ENCODE data around the gene SLC6A12.

Gene SLC6A12

DNA sequence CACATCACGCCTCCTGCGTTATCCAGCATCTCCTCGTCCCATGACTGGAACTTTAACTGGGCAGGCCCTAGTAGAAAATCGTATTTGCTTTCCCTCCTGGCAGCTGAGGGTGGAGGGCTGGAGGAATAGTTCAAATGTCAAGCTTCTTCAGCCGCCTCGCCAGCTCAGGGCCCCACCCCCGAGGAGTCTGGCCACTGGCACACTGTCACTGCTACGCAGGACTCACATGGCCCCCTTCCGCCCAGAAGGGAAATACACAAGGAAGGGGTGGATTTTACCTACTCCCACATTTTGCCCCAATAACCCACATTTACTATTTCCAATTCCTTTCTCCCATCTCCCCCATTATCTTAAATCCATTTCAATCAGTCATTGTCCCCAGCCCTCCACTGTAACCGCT lies 40.1 kb upstream of the SLC6A12 start:
- TF ChIP-seq, protein P1, sequence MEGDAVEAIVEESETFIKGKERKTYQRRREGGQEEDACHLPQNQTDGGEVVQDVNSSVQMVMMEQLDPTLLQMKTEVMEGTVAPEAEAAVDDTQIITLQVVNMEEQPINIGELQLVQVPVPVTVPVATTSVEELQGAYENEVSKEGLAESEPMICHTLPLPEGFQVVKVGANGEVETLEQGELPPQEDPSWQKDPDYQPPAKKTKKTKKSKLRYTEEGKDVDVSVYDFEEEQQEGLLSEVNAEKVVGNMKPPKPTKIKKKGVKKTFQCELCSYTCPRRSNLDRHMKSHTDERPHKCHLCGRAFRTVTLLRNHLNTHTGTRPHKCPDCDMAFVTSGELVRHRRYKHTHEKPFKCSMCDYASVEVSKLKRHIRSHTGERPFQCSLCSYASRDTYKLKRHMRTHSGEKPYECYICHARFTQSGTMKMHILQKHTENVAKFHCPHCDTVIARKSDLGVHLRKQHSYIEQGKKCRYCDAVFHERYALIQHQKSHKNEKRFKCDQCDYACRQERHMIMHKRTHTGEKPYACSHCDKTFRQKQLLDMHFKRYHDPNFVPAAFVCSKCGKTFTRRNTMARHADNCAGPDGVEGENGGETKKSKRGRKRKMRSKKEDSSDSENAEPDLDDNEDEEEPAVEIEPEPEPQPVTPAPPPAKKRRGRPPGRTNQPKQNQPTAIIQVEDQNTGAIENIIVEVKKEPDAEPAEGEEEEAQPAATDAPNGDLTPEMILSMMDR (conservative IDR thresholded peaks at IDR 0.05; ENCODE audit: low read depth, low read length): no peak
- Histone ChIP-seq H3K36me3 (ENCODE audit: insufficient read depth) (no peaks in the 10 kb centered on the region), H3K27me3 (ENCODE audit: insufficient read depth, low read depth) (no peaks in the 10 kb centered on the region), H3K4me3 (IDR thresholded peaks at IDR 0.05; ENCODE audit: insufficient read depth, low read depth, low read length) (no peak overlapping the region), H3K9ac (no peak overlapping the region), H3K4me1 (ENCODE audit: low read depth, poor library complexity, severe bottlenecking) (no peaks in the 10 kb centered on the region), H3K79me2 (ENCODE audit: insufficient read depth, low read depth) (no peaks in the 10 kb centered on the region), H4K20me1 (ENCODE audit: insufficient read depth) (no peaks in the 10 kb centered on the region), H3K27ac (no peak overlapping the region), H2AFZ (ENCODE audit: low read depth) (no peak overlapping the region), H3K4me2 (no peak overlapping the region)

DNA sequence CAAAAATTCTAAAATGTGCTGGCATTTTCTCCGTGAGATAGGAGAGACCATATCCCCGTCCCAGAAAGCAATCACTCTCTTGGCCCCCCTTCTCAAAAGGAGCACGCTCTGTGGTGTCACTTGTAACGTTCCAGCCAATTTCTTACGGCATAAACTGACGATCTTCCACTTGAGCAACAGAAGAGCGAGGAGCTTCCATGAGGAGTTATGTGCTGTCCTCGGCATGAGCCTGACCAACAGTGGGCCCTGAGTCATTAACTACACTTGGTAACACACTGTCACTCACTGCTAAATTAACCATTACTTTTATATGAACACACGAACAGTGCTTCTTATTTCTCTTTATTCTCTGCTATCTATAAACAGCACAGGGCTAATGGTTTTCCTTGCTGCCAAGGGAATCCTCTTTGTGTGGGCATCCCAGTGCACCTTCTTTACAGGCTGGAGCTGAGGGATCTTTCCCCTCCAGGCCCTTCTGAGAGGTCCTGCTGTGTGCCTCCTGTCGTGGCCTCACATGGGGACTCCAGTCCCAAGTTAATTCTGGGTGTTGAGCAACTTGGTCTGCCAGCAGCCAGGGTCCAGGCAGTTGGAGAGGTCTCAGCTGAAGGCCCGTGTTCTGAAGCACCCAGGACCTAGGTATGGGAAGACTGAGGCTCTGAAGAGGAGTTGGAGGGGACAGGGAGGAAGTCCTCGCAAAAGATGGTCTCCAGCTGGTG lies 39.3 kb upstream of the SLC6A12 start:
- TF ChIP-seq, protein P1 (conservative IDR thresholded peaks at IDR 0.05; ENCODE audit: low read depth, low read length): no peak
- H2AFZ ChIP-seq (ENCODE audit: low read depth): no peak overlapping the region
- no peak overlapping the region for H3K4me3 ChIP-seq (IDR thresholded peaks at IDR 0.05; ENCODE audit: insufficient read depth, low read depth, low read length)
- H3K9ac ChIP-seq: no peak overlapping the region
- H3K4me1 ChIP-seq (ENCODE audit: low read depth, poor library complexity, severe bottlenecking): no peaks in the 10 kb centered on the region
- no peak overlapping the region for H3K27ac ChIP-seq
- H3K4me2 ChIP-seq: no peak overlapping the region
- no peaks in the 10 kb centered on the region for H3K27me3 ChIP-seq (ENCODE audit: insufficient read depth, low read depth)
- H4K20me1 ChIP-seq (ENCODE audit: insufficient read depth): no peaks in the 10 kb centered on the region
- no peaks in the 10 kb centered on the region for H3K36me3 ChIP-seq (ENCODE audit: insufficient read depth)
- H3K79me2 ChIP-seq (ENCODE audit: insufficient read depth, low read depth): no peaks in the 10 kb centered on the region

DNA sequence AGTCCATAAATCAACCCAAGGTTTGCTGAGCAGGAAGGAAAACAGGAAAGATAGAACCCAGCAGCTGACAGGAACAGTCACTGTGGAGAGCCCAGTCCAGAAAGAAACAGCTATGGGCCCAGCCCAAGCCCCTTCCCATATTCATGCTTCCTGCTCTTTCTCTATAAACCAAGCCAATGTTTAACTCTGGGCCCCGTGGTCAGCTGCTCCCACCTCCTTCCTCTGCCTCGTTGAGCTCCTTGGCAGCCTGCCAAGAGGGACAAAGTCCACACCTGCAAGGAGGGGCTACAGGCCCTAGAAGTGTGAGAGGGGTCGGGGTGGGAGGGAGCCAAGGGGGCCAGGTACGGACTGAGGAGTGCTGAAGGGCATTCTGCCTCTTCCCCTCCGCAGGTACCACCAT lies 38.7 kb upstream of the SLC6A12 start:
- no peaks in the 10 kb centered on the region for H3K27me3 ChIP-seq (ENCODE audit: insufficient read depth, low read depth)
- H3K4me1 ChIP-seq (ENCODE audit: low read depth, poor library complexity, severe bottlenecking): no peaks in the 10 kb centered on the region
- H3K4me3 ChIP-seq (IDR thresholded peaks at IDR 0.05; ENCODE audit: insufficient read depth, low read depth, low read length): no peak overlapping the region
- no peak overlapping the region for H3K4me2 ChIP-seq
- no peak overlapping the region for H2AFZ ChIP-seq (ENCODE audit: low read depth)
- TF ChIP-seq, protein P1 (conservative IDR thresholded peaks at IDR 0.05; ENCODE audit: low read depth, low read length): no peak
- H3K79me2 ChIP-seq (ENCODE audit: insufficient read depth, low read depth): no peaks in the 10 kb centered on the region
- no peak overlapping the region for H3K27ac ChIP-seq
- no peaks in the 10 kb centered on the region for H4K20me1 ChIP-seq (ENCODE audit: insufficient read depth)
- no peak overlapping the region for H3K9ac ChIP-seq
- no peaks in the 10 kb centered on the region for H3K36me3 ChIP-seq (ENCODE audit: insufficient read depth)

DNA sequence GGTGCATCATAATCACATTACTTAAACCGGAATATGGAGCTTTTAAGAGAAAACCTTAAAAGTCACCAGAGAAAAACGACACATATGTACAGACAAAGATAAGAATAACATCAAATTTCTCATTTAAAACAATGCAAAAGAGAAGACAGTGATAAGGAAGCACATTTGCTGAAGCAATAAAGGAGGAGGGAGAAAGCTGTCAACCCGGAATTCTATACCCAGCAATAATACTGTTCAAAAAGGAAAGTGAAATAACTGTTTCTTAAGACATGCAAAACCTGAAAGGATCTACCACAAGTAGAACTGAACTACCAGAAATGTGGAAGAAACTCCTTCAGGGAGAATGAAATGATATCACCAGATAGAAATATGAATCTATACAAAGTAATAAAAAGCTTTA lies 33.3 kb upstream of the SLC6A12 start:
- no peak overlapping the region for H3K27ac ChIP-seq
- no peaks in the 10 kb centered on the region for H3K4me1 ChIP-seq (ENCODE audit: low read depth, poor library complexity, severe bottlenecking)
- H3K79me2 ChIP-seq (ENCODE audit: insufficient read depth, low read depth): no peaks in the 10 kb centered on the region
- no peak overlapping the region for H3K4me3 ChIP-seq (IDR thresholded peaks at IDR 0.05; ENCODE audit: insufficient read depth, low read depth, low read length)
- H3K36me3 ChIP-seq (ENCODE audit: insufficient read depth): no peaks in the 10 kb centered on the region
- no peak overlapping the region for H3K9ac ChIP-seq
- H4K20me1 ChIP-seq (ENCODE audit: insufficient read depth): no peaks in the 10 kb centered on the region
- H2AFZ ChIP-seq (ENCODE audit: low read depth): no peak overlapping the region
- no peaks in the 10 kb centered on the region for H3K27me3 ChIP-seq (ENCODE audit: insufficient read depth, low read depth)
- TF ChIP-seq, protein P1 (conservative IDR thresholded peaks at IDR 0.05; ENCODE audit: low read depth, low read length): no peak
- no peak overlapping the region for H3K4me2 ChIP-seq

All from KMS-11 (cell line).